Hepatocyte (in vitro differentiated cells): ENCODE results near the gene WDR75. TPM values are rescaled to one million over a fixed set of nuclear protein-coding genes. Genes with fewer than 3 reads are reported as not detected.

Source experiments
- DNase-seq: peaks from one replicate; pipeline ENCODE4 v3.0.0-alpha.2; 2016; ENCODE audit warnings: low spot score
- H2AFZ ChIP-seq: fragments of 200-600 bp; sonication (generic); 2 replicates; pipeline ENCODE4 v1.6.0; 2016; ENCODE audit warnings: antibody characterized with exemption, mild to moderate bottlenecking
- H3K27ac ChIP-seq: fragments of 200-600 bp; sonication (generic); 2 replicates; pipeline ENCODE4 v1.5.1; 2016; ENCODE audit warnings: mild to moderate bottlenecking
- H3K27me3 ChIP-seq: fragments of 200-600 bp; sonication (generic); 2 replicates; pipeline ENCODE4 v1.6.1; 2016
- H3K36me3 ChIP-seq: fragments of 200-600 bp; sonication (generic); replicated peaks from 2 replicates; pipeline ENCODE4 v1.5.1; 2016; ENCODE audit warnings: low read depth; ENCODE audit not compliant: insufficient read depth
- H3K4me1 ChIP-seq: fragments of 200-600 bp; sonication (generic); 2 replicates; pipeline ENCODE4 v1.5.1; 2016; ENCODE audit warnings: mild to moderate bottlenecking, moderate library complexity; ENCODE audit not compliant: insufficient read depth
- H3K4me2 ChIP-seq: fragments of 200-600 bp; sonication (generic); 2 replicates; pipeline ENCODE4 v1.6.0; 2016
- H3K4me3 ChIP-seq: fragments of 200-600 bp; sonication (generic); 2 replicates; pipeline ENCODE4 v1.5.1; 2016; ENCODE audit warnings: mild to moderate bottlenecking
- H3K79me2 ChIP-seq: fragments of 200-600 bp; sonication (generic); 2 replicates; pipeline ENCODE4 v1.6.0; 2017; ENCODE audit warnings: mild to moderate bottlenecking
- H3K9me2 ChIP-seq: fragments of 200-600 bp; sonication (generic); replicated peaks from 2 replicates; pipeline ENCODE4 v1.6.0; 2017; ENCODE audit warnings: mild to moderate bottlenecking; ENCODE audit not compliant: insufficient read depth
- H3K9me3 ChIP-seq: fragments of 200-600 bp; sonication (generic); 2 replicates; pipeline ENCODE4 v1.5.1; 2016; ENCODE audit warnings: low read depth, mild to moderate bottlenecking
- H4K20me1 ChIP-seq: fragments of 200-600 bp; sonication (generic); 2 replicates; pipeline ENCODE4 v1.6.0; 2016; ENCODE audit warnings: mild to moderate bottlenecking; ENCODE audit not compliant: insufficient read depth, poor library complexity, severe bottlenecking
- EZH2 ChIP-seq: fragments of 200-600 bp; sonication (generic); IDR thresholded peaks from 2 replicates; pipeline ENCODE4 v1.6.1; 2016; ENCODE audit warnings: antibody characterized with exemption, mild to moderate bottlenecking, borderline replicate concordance
- EZH2phosphoT487 ChIP-seq: fragments of 200-600 bp; sonication (generic); IDR thresholded peaks from one replicate; pipeline ENCODE4 v1.6.1; 2018; ENCODE audit warnings: antibody characterized with exemption, mild to moderate bottlenecking, low read depth, moderate library complexity; ENCODE audit not compliant: unreplicated experiment, severe bottlenecking
- WGBS: methylation state at CpG from one replicate; pipeline ENCODE4 v1.1.6; 2016; ENCODE audit warnings: low lambda C conversion rate; ENCODE audit errors: missing lambda C conversion rate; 5-methylcytosine and 5-hydroxymethylcytosine counted together
- polyA plus RNA-seq: library from polyadenylated mRNA; unstranded; fragments of >200 nt; fragmentation: Nextera tagmentation; extraction: Ambion mirVana; gene quantifications from 2 replicates; pipeline ENCODE4 v1.2.1, GENCODE V29; 2016
- total RNA-seq: library from RNA; depleted of rRNA; stranded (reverse); fragments of >200 nt; gene quantifications from 2 replicates; pipeline ENCODE4 v1.2.3, GENCODE V29; 2014
- TF ChIP-seq, protein P1 (sequence below): fragments of 200-600 bp; sonication (generic); IDR thresholded peaks from 2 replicates; pipeline ENCODE4 v1.5.1; 2016; ENCODE audit warnings: antibody characterized with exemption, mild to moderate bottlenecking; ENCODE audit not compliant: poor library complexity

The WDR75 gene
- total and polyA plus RNA-seq, 2 experiments from 2014 or later: 21.0 to 45.3 TPM

GRCh38 chr2:189498205-189498604 lies 56.9 kb downstream of the WDR75 start:
- H2AFZ ChIP-seq: no peak overlapping the region
- H3K27me3 ChIP-seq: no peaks in the 10 kb centered on the region
- no peaks in the 10 kb centered on the region for H3K9me3 ChIP-seq
- no peaks in the 10 kb centered on the region for H3K9me2 ChIP-seq
- no peak for DNase-seq
- H3K4me2 ChIP-seq: no peak overlapping the region
- no peak overlapping the region for H3K27ac ChIP-seq
- WGBS: 92% methylated on average over 5 of the region's 5 CpGs
- no peaks in the 10 kb centered on the region for H3K36me3 ChIP-seq
- H3K4me3 ChIP-seq: no peak overlapping the region
- no peaks in the 10 kb centered on the region for H3K79me2 ChIP-seq
- no peaks in the 10 kb centered on the region for H3K4me1 ChIP-seq
- no peaks in the 10 kb centered on the region for H4K20me1 ChIP-seq
- TF ChIP-seq EZH2phosphoT487: no peak
- TF ChIP-seq, protein P1, sequence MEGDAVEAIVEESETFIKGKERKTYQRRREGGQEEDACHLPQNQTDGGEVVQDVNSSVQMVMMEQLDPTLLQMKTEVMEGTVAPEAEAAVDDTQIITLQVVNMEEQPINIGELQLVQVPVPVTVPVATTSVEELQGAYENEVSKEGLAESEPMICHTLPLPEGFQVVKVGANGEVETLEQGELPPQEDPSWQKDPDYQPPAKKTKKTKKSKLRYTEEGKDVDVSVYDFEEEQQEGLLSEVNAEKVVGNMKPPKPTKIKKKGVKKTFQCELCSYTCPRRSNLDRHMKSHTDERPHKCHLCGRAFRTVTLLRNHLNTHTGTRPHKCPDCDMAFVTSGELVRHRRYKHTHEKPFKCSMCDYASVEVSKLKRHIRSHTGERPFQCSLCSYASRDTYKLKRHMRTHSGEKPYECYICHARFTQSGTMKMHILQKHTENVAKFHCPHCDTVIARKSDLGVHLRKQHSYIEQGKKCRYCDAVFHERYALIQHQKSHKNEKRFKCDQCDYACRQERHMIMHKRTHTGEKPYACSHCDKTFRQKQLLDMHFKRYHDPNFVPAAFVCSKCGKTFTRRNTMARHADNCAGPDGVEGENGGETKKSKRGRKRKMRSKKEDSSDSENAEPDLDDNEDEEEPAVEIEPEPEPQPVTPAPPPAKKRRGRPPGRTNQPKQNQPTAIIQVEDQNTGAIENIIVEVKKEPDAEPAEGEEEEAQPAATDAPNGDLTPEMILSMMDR: no peak
- TF ChIP-seq EZH2: no peak

GRCh38 chr2:189499137-189499536 lies 57.9 kb downstream of the WDR75 start:
- no peaks in the 10 kb centered on the region for H4K20me1 ChIP-seq
- no peaks in the 10 kb centered on the region for H3K9me2 ChIP-seq
- no peak overlapping the region for H3K4me3 ChIP-seq
- H2AFZ ChIP-seq: no peak overlapping the region
- H3K79me2 ChIP-seq: no peaks in the 10 kb centered on the region
- no peak overlapping the region for H3K4me2 ChIP-seq
- no peaks in the 10 kb centered on the region for H3K36me3 ChIP-seq
- H3K4me1 ChIP-seq: no peaks in the 10 kb centered on the region
- no peaks in the 10 kb centered on the region for H3K9me3 ChIP-seq
- DNase-seq: no peak
- no peaks in the 10 kb centered on the region for H3K27me3 ChIP-seq
- TF ChIP-seq EZH2phosphoT487 (no peak), EZH2 (no peak)
- TF ChIP-seq, protein P1: no peak
- no peak overlapping the region for H3K27ac ChIP-seq
- WGBS: 89% methylated on average over 1 of the region's 1 CpG

DNA sequence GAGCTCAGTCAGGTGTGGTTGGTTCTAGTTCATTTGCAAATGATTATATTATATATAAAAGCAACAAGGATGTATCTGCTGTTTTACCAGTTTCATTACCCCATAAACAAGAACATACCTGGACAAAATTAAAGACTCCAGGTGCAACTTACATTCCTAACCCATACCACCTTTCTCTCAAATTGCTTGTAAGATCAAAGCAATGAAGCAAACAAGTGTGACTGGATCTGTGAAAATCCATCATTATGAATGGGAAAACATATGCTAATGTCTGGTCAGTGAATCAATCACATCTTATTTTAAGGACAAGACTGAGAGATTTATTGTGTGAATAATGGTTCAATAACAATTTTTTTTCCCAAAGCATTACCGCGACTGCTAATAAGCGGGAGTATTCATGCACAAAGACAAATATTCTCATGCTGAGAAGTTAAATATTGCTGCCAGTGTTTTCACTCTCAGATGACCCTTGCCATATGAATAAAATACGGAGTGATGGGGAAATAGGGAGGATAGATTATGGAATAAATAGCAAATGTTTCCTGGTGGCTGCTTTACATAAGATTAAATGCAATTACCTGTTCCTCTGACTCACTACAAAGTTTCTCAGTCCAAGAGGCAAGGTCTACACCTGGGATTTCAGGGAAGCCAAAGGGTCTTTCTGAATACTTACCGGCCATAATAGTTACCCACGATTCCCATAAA lies 59.3 kb downstream of the WDR75 start:
- H3K4me2 ChIP-seq: no peak overlapping the region
- 84% methylated on average over 6 of the region's 6 CpGs for WGBS

More for the DNA sequence above, 59.3 kb downstream of the WDR75 start:
- H3K4me3 ChIP-seq: no peak overlapping the region
- no peak for DNase-seq
- no peaks in the 10 kb centered on the region for H3K27me3 ChIP-seq
- TF ChIP-seq EZH2phosphoT487: no peak
- TF ChIP-seq, protein P1: no peak
- H3K4me1 ChIP-seq: no peaks in the 10 kb centered on the region
- no peaks in the 10 kb centered on the region for H3K9me3 ChIP-seq
- H2AFZ ChIP-seq: no peak overlapping the region
- H3K36me3 ChIP-seq: no peaks in the 10 kb centered on the region
- H3K79me2 ChIP-seq: no peaks in the 10 kb centered on the region
- no peaks in the 10 kb centered on the region for H3K9me2 ChIP-seq
- no peaks in the 10 kb centered on the region for H4K20me1 ChIP-seq
- peak overlapping the region; percentile 37 for H3K27ac ChIP-seq
